Body of pancreas (tissue), 4 donors: ENCODE data around the gene PPP1R37.

ENCODE experiments used
- CTCF ChIP-seq, 7 experiments: fragments of 450-650 bp in 4 of 7; fragments of 200-600 bp in 3 of 7; sonication (generic) in 3 of 7; IDR thresholded peaks; one replicate each; pipeline ENCODE4 v1.5.1; 2016 to 2019; ENCODE audit warnings: antibody characterized with exemption in 7 of 7
- POLR2A ChIP-seq, 3 donors: fragments of 450-650 bp; IDR thresholded peaks; one replicate each; pipeline ENCODE4 v1.6.1; 2016; ENCODE audit warnings: antibody characterized with exemption in 3 of 3, mild to moderate bottlenecking in 2 of 3

GRCh38 chr19:45058622-45059159, 34.3 kb upstream of the PPP1R37 start:
- no peak for TF ChIP-seq CTCF (IDR thresholded peaks at IDR 0.05)
- no peak for TF ChIP-seq POLR2A (IDR thresholded peaks at IDR 0.05)
